Hepatocyte (in vitro differentiated cells): ENCODE results near the gene SPA17. TPM values are rescaled to one million over a fixed set of nuclear protein-coding genes. Genes with fewer than 3 reads are reported as not detected.

Source experiments
- DNase-seq: peaks from one replicate; pipeline ENCODE4 v3.0.0-alpha.2; 2016; ENCODE audit warnings: low spot score
- H2AFZ ChIP-seq: fragments of 200-600 bp; sonication (generic); 2 replicates; pipeline ENCODE4 v1.6.0; 2016; ENCODE audit warnings: antibody characterized with exemption, mild to moderate bottlenecking
- H3K27ac ChIP-seq: fragments of 200-600 bp; sonication (generic); 2 replicates; pipeline ENCODE4 v1.5.1; 2016; ENCODE audit warnings: mild to moderate bottlenecking
- H3K27me3 ChIP-seq: fragments of 200-600 bp; sonication (generic); 2 replicates; pipeline ENCODE4 v1.6.1; 2016
- H3K36me3 ChIP-seq: fragments of 200-600 bp; sonication (generic); replicated peaks from 2 replicates; pipeline ENCODE4 v1.5.1; 2016; ENCODE audit warnings: low read depth; ENCODE audit not compliant: insufficient read depth
- H3K4me1 ChIP-seq: fragments of 200-600 bp; sonication (generic); 2 replicates; pipeline ENCODE4 v1.5.1; 2016; ENCODE audit warnings: mild to moderate bottlenecking, moderate library complexity; ENCODE audit not compliant: insufficient read depth
- H3K4me2 ChIP-seq: fragments of 200-600 bp; sonication (generic); 2 replicates; pipeline ENCODE4 v1.6.0; 2016
- H3K4me3 ChIP-seq: fragments of 200-600 bp; sonication (generic); 2 replicates; pipeline ENCODE4 v1.5.1; 2016; ENCODE audit warnings: mild to moderate bottlenecking
- H3K79me2 ChIP-seq: fragments of 200-600 bp; sonication (generic); 2 replicates; pipeline ENCODE4 v1.6.0; 2017; ENCODE audit warnings: mild to moderate bottlenecking
- H3K9me2 ChIP-seq: fragments of 200-600 bp; sonication (generic); replicated peaks from 2 replicates; pipeline ENCODE4 v1.6.0; 2017; ENCODE audit warnings: mild to moderate bottlenecking; ENCODE audit not compliant: insufficient read depth
- H3K9me3 ChIP-seq: fragments of 200-600 bp; sonication (generic); 2 replicates; pipeline ENCODE4 v1.5.1; 2016; ENCODE audit warnings: low read depth, mild to moderate bottlenecking
- H4K20me1 ChIP-seq: fragments of 200-600 bp; sonication (generic); 2 replicates; pipeline ENCODE4 v1.6.0; 2016; ENCODE audit warnings: mild to moderate bottlenecking; ENCODE audit not compliant: insufficient read depth, poor library complexity, severe bottlenecking
- EZH2 ChIP-seq: fragments of 200-600 bp; sonication (generic); IDR thresholded peaks from 2 replicates; pipeline ENCODE4 v1.6.1; 2016; ENCODE audit warnings: antibody characterized with exemption, mild to moderate bottlenecking, borderline replicate concordance
- EZH2phosphoT487 ChIP-seq: fragments of 200-600 bp; sonication (generic); IDR thresholded peaks from one replicate; pipeline ENCODE4 v1.6.1; 2018; ENCODE audit warnings: antibody characterized with exemption, mild to moderate bottlenecking, low read depth, moderate library complexity; ENCODE audit not compliant: unreplicated experiment, severe bottlenecking
- WGBS: methylation state at CpG from one replicate; pipeline ENCODE4 v1.1.6; 2016; ENCODE audit warnings: low lambda C conversion rate; ENCODE audit errors: missing lambda C conversion rate; 5-methylcytosine and 5-hydroxymethylcytosine counted together
- polyA plus RNA-seq: library from polyadenylated mRNA; unstranded; fragments of >200 nt; fragmentation: Nextera tagmentation; extraction: Ambion mirVana; gene quantifications from 2 replicates; pipeline ENCODE4 v1.2.1, GENCODE V29; 2016
- total RNA-seq: library from RNA; depleted of rRNA; stranded (reverse); fragments of >200 nt; gene quantifications from 2 replicates; pipeline ENCODE4 v1.2.3, GENCODE V29; 2014
- TF ChIP-seq, protein P1 (sequence below): fragments of 200-600 bp; sonication (generic); IDR thresholded peaks from 2 replicates; pipeline ENCODE4 v1.5.1; 2016; ENCODE audit warnings: antibody characterized with exemption, mild to moderate bottlenecking; ENCODE audit not compliant: poor library complexity

SPA17 gene
- total and polyA plus RNA-seq, 2 experiments from 2014 or later, result 3.8 to 7.2 TPM

DNA sequence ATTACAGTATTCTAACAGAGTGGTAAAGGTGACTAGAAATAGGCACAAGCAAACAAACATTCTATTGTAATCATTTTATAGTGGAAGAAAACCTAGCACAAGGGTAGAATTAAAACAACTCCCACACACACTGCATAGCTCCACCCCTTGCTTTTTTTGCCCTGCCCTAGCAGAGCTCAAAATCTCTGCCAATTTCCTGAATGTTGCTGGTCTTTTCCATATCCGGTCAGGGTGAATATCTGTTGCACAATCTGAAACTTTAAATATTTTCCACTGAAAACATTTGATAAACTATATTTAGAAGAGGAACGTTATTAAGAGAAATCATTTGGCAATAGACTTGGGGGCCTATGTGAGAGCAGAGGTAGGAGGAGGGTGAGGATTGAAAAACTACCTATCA lies 2.7 kb downstream of the SPA17 start:
- WGBS, result 84% methylated on average over 2 of the region's 2 CpGs
- no peaks in the 10 kb centered on the region for H3K79me2 ChIP-seq
- H3K27ac ChIP-seq, result no peak overlapping the region
- no peak for DNase-seq
- no peak overlapping the region for H2AFZ ChIP-seq
- no peaks in the 10 kb centered on the region for H3K9me3 ChIP-seq
- no peaks in the 10 kb centered on the region for H3K36me3 ChIP-seq
- H3K4me1 ChIP-seq, result peaks cover 6% of the 10 kb centered on the region
- H4K20me1 ChIP-seq, result no peaks in the 10 kb centered on the region
- no peak for TF ChIP-seq EZH2phosphoT487
- no peak for TF ChIP-seq EZH2
- TF ChIP-seq, protein P1, sequence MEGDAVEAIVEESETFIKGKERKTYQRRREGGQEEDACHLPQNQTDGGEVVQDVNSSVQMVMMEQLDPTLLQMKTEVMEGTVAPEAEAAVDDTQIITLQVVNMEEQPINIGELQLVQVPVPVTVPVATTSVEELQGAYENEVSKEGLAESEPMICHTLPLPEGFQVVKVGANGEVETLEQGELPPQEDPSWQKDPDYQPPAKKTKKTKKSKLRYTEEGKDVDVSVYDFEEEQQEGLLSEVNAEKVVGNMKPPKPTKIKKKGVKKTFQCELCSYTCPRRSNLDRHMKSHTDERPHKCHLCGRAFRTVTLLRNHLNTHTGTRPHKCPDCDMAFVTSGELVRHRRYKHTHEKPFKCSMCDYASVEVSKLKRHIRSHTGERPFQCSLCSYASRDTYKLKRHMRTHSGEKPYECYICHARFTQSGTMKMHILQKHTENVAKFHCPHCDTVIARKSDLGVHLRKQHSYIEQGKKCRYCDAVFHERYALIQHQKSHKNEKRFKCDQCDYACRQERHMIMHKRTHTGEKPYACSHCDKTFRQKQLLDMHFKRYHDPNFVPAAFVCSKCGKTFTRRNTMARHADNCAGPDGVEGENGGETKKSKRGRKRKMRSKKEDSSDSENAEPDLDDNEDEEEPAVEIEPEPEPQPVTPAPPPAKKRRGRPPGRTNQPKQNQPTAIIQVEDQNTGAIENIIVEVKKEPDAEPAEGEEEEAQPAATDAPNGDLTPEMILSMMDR, result no peak
- H3K4me3 ChIP-seq, result no peak overlapping the region
- no peaks in the 10 kb centered on the region for H3K9me2 ChIP-seq
- H3K4me2 ChIP-seq, result no peak overlapping the region
- H3K27me3 ChIP-seq, result no peaks in the 10 kb centered on the region

DNA sequence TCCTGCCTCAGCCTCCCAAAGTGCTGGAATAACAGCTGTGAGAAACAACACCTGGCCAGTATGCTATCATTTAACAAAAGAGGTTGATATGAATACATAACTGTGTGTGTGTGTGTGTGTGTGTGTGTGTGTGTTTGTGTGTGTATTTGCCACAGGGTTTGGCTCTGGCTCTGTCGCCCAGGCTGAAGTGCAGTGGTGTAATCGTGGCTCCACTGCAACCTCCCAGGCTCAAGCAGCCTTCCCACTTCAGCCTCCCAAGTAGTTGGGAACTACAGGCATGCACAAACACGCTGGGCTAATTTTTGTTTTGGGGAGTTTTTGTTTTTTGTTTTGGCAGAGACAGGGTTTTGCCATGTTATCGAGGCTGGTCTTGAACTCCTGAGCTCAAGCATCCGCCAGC lies 4.7 kb downstream of the SPA17 start:
- TF ChIP-seq EZH2 (no peak), EZH2phosphoT487 (no peak)
- TF ChIP-seq, protein P1, result no peak
- Histone ChIP-seq H2AFZ (no peak overlapping the region), H3K36me3 (no peaks in the 10 kb centered on the region), H3K79me2 (no peaks in the 10 kb centered on the region), H3K4me2 (no peak overlapping the region), H4K20me1 (no peaks in the 10 kb centered on the region), H3K9me2 (no peaks in the 10 kb centered on the region), H3K27me3 (no peaks in the 10 kb centered on the region), H3K9me3 (peaks cover 6% of the 10 kb centered on the region), H3K27ac (no peak overlapping the region), H3K4me3 (no peak overlapping the region), H3K4me1 (peaks cover 6% of the 10 kb centered on the region)
- no peak for DNase-seq
- WGBS, result 92% methylated on average over 5 of the region's 5 CpGs

DNA sequence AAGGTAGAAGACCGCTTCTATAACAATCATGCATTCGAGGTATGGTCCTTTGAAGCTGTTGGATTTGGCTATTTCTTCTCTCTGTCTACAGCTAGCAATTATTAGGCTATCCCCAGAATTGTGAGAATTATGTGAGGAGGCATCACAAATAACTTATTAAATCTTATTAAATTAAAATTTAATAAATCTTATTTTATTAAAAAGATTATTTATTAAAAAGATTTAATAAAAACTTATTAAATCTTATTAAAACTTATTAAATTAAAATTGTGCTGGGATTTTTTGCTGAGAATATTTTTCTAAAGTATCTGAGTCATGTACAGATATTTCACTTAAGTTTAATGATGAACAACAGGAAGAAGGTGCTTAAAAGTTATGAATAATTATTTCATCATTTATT lies 7.7 kb downstream of the SPA17 start:
- TF ChIP-seq EZH2 (no peak), EZH2phosphoT487 (no peak)
- TF ChIP-seq, protein P1, result no peak
- no peaks in the 10 kb centered on the region for H3K79me2 ChIP-seq
- no peak overlapping the region for H2AFZ ChIP-seq
- H3K4me1 ChIP-seq, result no peaks in the 10 kb centered on the region
- WGBS, result 96% methylated on average over 2 of the region's 2 CpGs
- no peak for DNase-seq
- no peaks in the 10 kb centered on the region for H3K36me3 ChIP-seq
- H3K9me3 ChIP-seq, result peaks cover 6% of the 10 kb centered on the region
- H3K4me2 ChIP-seq, result no peak overlapping the region
- H3K4me3 ChIP-seq, result no peak overlapping the region
- H3K27me3 ChIP-seq, result no peaks in the 10 kb centered on the region
- H3K27ac ChIP-seq, result no peak overlapping the region
- H3K9me2 ChIP-seq, result no peaks in the 10 kb centered on the region
- H4K20me1 ChIP-seq, result no peaks in the 10 kb centered on the region

GRCh38 chr11:124682443-124682842 lies 8.7 kb downstream of the SPA17 start:
- TF ChIP-seq EZH2 (no peak), EZH2phosphoT487 (no peak)
- TF ChIP-seq, protein P1, result no peak
- no peaks in the 10 kb centered on the region for H3K9me2 ChIP-seq
- DNase-seq, result no peak
- no peaks in the 10 kb centered on the region for H3K4me1 ChIP-seq
- H4K20me1 ChIP-seq, result no peaks in the 10 kb centered on the region
- H3K4me3 ChIP-seq, result no peak overlapping the region
- no peak overlapping the region for H3K4me2 ChIP-seq
- H2AFZ ChIP-seq, result no peak overlapping the region
- H3K27me3 ChIP-seq, result no peaks in the 10 kb centered on the region
- no peak overlapping the region for H3K27ac ChIP-seq
- WGBS, result 100% methylated on average over 1 of the region's 1 CpG
- peaks cover 6% of the 10 kb centered on the region for H3K9me3 ChIP-seq
- H3K79me2 ChIP-seq, result no peaks in the 10 kb centered on the region
- H3K36me3 ChIP-seq, result no peaks in the 10 kb centered on the region
